ENCODE measurements around the gene DYTN. TPM values are rescaled to one million over a fixed set of nuclear protein-coding genes. Genes with fewer than 3 reads are reported as not detected.
A peak's percentile ranks its signal among the peaks of the same experiment; 100 is the strongest.
"Not testable (repeated sequence)": the region's sequence is repeated elsewhere in the genome, so short reads cannot be mapped to it uniquely, and the experiment has no call there.

DYTN gene, protein sequence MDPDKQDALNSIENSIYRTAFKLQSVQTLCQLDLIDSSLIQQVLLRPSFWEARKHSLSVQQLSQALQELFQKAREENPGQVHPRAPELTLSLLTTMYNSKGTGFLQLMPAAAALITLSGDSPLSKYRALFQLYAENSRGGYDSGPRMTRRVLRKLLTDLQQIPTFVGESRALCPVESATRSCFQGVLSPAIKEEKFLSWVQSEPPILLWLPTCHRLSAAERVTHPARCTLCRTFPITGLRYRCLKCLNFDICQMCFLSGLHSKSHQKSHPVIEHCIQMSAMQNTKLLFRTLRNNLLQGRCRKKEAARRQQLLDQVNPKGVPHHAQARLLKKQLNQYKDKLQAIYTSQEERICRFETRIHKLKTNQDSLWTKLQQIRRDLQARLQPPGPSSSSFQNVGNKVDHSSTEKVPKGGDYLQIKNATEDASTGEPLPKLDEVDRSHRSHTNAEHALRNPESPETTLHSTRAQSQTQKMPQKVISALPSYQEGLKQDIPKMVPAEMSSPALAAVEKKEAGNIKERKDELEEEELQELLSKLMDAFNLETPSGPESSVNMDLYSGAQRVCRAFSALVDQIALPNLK
- not detected in 2 replicates for total RNA-seq (2014; rRNA removed; shearing (Covaris generic); ENCODE audit: low replicate concordance)

DNA sequence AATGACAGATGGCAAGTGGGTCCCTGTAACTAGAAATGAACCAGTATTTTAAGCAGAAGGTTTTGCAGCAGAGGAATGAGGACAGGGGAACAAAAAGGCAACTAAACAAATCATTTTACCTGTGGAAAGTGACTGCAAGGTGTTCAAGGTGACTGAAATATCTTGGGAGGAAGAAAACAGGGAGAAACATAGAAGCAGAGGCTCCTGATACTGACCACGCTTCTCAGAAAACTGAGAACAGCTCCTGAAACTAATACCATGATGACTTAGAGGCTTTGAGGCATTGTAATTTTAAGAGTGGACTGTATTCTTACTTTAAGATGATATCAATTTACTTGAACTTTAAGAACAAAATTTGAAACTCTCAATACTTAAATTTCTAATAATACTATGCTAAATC is at the start of gene DYTN:
DYTN (minus strand) TSS at position 101 of the 400 bp plus-strand sequence. CDS start 117 bp downstream, outside the sequence.
- no peak for DNase-seq (ENCODE audit: low read depth)
- in situ Hi-C loops (cut with HindIII; ENCODE audit: low pct_unique_long_range_greater_than_20kb, low sequenced_read_pairs) = no loop called here

- in situ Hi-C loops (cut with HindIII; ENCODE audit: low pct_unique_long_range_greater_than_20kb, low sequenced_read_pairs) = no loop called here
- no peak for DNase-seq (ENCODE audit: low read depth)
These were observed 48.1 kb upstream of the DYTN start for GRCh38 chr2:206766057-206766930.

GRCh38 chr2:206765242-206766056 is 47.3 kb upstream of the DYTN start, which contains the start of the genes FASTKD2 and MDH1B:
Gene FASTKD2 (plus strand): TSS chr2:206765606. CDS start chr2:206766694, 1,088 bp downstream.
Gene MDH1B (minus strand): TSS chr2:206765328. CDS start chr2:206765271, 57 bp downstream.
- in situ Hi-C loops (cut with HindIII; ENCODE audit: low pct_unique_long_range_greater_than_20kb, low sequenced_read_pairs) = no loop called here
- DNase-seq (ENCODE audit: low read depth) = peak; percentile 93

DNA sequence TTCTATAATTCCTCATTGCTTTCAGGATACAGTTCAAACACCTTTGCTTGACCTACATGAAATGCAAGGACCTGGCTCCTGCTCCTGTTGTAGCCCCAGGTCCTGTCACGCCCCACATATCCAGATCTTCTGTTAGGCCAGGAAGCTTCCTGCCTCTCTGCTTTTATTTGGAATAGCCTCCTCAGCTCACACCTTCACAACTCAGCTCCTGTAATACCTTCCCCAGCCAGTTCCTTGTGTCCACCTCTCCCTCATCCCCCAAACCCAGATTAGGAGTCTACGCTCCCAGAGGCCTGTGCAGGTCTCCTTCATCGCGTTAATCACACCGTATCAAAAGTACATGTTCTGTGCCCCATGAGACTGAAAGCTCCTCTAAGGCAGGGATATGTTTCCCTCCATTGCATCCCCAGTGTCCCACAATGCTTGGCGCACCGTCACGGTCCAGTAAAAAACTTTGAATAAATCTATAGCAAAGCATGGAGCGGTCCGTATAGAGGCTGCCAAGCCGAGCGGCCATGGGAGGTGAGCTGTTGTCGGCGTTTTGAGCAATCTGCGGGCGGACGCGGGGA is 46.6 kb upstream of the DYTN start:
- in situ Hi-C loops (cut with HindIII; ENCODE audit: low pct_unique_long_range_greater_than_20kb, low sequenced_read_pairs) = no loop called here
- DNase-seq (ENCODE audit: low read depth) = no peak

DNA sequence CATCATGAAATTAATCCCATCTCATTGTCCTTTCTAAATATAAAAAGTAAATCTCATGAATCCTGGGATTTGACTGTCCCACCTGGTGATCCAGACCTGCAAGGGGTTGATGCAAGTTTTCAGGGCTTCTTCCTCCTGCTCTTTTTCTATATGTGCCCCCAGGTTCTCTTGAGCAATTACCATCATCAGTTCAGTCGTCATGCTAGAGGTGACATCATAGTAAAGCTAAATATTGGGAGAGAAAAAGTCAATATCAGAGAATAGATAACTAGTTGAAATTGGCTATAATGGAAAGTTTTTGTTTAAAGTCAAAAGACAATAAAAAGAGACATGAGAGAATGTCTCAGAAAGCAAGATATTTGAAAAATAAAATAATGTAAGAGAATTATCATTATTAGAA is 38.6 kb upstream of the DYTN start:
- in situ Hi-C loops (cut with HindIII; ENCODE audit: low pct_unique_long_range_greater_than_20kb, low sequenced_read_pairs) = no loop called here

DNA sequence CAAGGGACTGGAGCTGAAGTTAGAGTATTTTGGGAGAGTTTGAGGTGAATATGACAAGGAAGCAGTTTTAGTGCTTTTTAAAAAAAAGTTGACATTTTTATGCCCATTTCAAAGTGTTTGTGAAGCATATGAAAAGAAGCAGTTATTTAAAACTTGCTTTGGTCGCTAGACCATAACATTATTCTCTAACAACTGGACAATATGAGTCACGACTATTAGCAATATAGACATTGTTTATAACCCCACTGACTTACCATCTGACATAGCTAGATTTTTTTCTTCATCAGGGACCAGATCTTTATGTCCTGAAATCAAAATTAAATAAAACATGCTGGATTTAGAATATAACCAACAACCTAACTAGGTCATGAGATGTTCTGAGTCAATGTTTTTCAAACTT is 22.6 kb upstream of the DYTN start:
- DNase-seq (ENCODE audit: low read depth) = no peak
- in situ Hi-C loops (cut with HindIII; ENCODE audit: low pct_unique_long_range_greater_than_20kb, low sequenced_read_pairs) = no loop called here

More for the DNA sequence above, 38.6 kb upstream of the DYTN start:
- no peak for DNase-seq (ENCODE audit: low read depth)

DNA sequence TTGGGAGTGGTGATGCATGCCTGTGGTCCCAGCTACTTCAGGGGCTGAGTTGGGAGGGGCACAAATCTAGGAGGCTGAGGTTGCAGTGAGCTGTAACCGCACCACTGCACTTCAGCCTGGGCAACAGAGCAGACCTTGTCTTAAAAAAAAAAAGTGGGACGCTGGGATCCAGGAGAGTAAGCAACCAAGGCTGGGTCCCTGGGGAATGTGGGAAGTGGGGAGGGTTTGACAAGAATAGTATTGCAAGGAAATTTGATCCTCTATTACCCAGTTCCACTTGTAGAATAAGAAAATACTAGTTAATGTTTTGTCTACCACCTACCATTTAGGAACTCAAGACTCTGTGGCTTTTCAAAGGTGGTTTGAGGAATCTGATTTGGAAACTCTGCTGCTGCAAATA is 21.1 kb upstream of the DYTN start:
- DNase-seq (ENCODE audit: low read depth) = no peak
- in situ Hi-C loops (cut with HindIII; ENCODE audit: low pct_unique_long_range_greater_than_20kb, low sequenced_read_pairs) = no loop called here

DNA sequence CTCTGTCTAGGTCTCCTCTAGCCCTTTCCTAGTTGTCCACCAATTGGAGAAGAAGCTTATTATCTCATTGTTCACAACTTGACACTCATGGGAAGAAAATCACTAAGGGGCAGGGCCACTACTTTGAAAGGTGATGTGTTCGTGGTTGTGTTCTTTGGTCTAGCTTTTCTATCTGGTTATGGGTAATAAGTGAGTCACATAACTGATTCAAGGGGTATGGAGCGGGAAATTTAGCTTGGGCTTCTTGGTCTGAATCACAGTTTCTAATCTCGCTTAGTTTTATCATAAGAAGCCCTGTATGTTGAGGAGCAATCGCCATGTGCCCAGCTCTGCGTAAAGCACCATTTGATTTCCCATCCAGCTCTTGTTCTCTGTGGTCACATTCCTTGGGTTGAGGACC is 18.7 kb upstream of the DYTN start:
- in situ Hi-C loops (cut with HindIII; ENCODE audit: low pct_unique_long_range_greater_than_20kb, low sequenced_read_pairs) = no loop called here
- DNase-seq (ENCODE audit: low read depth) = no peak

DNA sequence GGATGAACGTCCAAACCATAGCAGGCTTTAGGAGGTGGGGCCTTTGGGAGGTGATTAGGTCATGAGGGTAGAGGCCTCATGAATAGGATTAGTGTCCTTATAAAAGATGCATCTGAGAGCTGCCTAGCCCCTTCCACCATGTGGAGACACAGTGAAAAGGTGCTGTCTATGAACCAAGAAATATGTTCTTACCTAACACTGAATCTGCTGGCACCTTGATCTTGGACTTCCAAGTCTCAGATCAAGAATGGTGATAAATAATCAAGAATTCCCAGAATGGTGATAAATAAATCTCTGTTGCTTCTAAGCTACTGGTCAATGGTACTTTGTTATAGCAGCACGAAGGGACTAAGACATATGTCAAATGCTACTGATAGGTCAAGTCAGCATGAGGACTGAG is 15.1 kb upstream of the DYTN start:
- DNase-seq (ENCODE audit: low read depth) = no peak
- in situ Hi-C loops (cut with HindIII; ENCODE audit: low pct_unique_long_range_greater_than_20kb, low sequenced_read_pairs) = no loop called here

- DNase-seq (ENCODE audit: low read depth) = peak; percentile 14
These were observed 10.3 kb upstream of the DYTN start for GRCh38 chr2:206728277-206729199.

DNA sequence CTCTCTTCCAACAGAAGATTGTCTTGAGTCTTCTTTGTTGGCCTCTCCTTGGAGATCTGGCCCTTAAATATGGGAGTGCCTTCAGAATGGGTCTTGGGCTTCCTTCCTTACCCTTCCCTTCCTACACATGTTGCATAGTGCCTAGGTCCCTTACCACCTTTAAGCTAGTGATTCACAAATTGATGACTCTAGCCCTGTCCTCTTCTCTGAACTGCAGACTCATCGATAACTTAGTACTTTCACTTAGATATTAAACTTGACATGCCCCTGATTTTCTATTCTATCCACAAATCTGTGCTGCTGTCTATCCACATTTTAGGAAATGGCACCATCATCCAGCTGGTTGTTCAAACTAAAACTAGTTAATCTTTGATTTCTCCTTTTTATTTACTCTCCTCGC is 9.1 kb upstream of the DYTN start:
- in situ Hi-C loops (cut with HindIII; ENCODE audit: low pct_unique_long_range_greater_than_20kb, low sequenced_read_pairs) = no loop called here
- DNase-seq (ENCODE audit: low read depth) = no peak

More at GRCh38 chr2:206728277-206729199, 10.3 kb upstream of the DYTN start:
- in situ Hi-C loops (cut with HindIII; ENCODE audit: low pct_unique_long_range_greater_than_20kb, low sequenced_read_pairs) = no loop called here

GRCh38 chr2:206723288-206723687 is 5.1 kb upstream of the DYTN start:
- in situ Hi-C loops (cut with HindIII; ENCODE audit: low pct_unique_long_range_greater_than_20kb, low sequenced_read_pairs) = no loop called here
- no peak for DNase-seq (ENCODE audit: low read depth)

GRCh38 chr2:206721256-206721920 is 3.2 kb upstream of the DYTN start:
- DNase-seq (ENCODE audit: low read depth) = peak; percentile 23
- in situ Hi-C loops (cut with HindIII; ENCODE audit: low pct_unique_long_range_greater_than_20kb, low sequenced_read_pairs) = no loop called here

DNA sequence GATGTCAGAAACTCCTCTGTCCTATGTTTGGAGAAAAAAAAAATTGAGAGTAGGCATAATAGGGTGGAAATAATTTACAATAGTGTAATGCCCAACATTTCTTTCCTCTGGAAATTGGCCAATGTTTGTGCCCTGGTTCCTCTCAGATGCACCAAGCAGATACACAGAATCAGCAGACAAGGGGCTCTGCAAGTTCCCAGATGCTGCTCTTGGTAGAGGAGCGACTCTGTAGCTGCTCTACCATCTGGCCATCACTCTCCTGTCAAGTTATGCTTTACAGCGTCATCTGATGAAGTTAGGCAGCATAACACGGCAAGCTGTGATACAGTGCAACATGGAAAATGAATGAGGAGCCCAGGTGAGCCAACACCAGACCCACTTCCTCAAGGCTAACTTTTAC is 1.6 kb downstream of the DYTN start:
- in situ Hi-C loops (cut with HindIII; ENCODE audit: low pct_unique_long_range_greater_than_20kb, low sequenced_read_pairs) = no loop called here
- no peak for DNase-seq (ENCODE audit: low read depth)

- in situ Hi-C loops (cut with HindIII; ENCODE audit: low pct_unique_long_range_greater_than_20kb, low sequenced_read_pairs); DNase-seq (ENCODE audit: low read depth): not testable (repeated sequence)
These were observed 3.0 kb downstream of the DYTN start for GRCh38 chr2:206715183-206715582.

- no peak for DNase-seq (ENCODE audit: low read depth)
- in situ Hi-C loops (cut with HindIII; ENCODE audit: low pct_unique_long_range_greater_than_20kb, low sequenced_read_pairs) = no loop called here
These were observed 4.5 kb downstream of the DYTN start for GRCh38 chr2:206713746-206714145.

Measured in Caki2 (cell line).